Fibroblast of lung (primary cell): ENCODE measurements around the gene KIAA1671. TPM values are rescaled to one million over a fixed set of nuclear protein-coding genes. Genes with fewer than 3 reads are reported as not detected.

Source experiments
- DNase-seq, 2 donors: peaks; one replicate each; pipeline versions ENCODE4 v3.0.0 to v3.0.0-alpha.2; 2010; ENCODE audit warnings: low read depth in 2 of 2
- H2AFZ ChIP-seq: 2 replicates; pipeline ENCODE4 v1.5.1; 2012; ENCODE audit warnings: low read length, control low read depth, inconsistent platforms
- H3K27ac ChIP-seq: 2 replicates; pipeline ENCODE4 v1.5.1; 2011; ENCODE audit warnings: low read length, control low read depth; ENCODE audit not compliant: insufficient read depth
- H3K27me3 ChIP-seq: 2 replicates; pipeline ENCODE4 v1.5.1; 2011; ENCODE audit warnings: mild to moderate bottlenecking, low read length; ENCODE audit not compliant: control insufficient read depth, insufficient read depth
- H3K36me3 ChIP-seq: 2 replicates; pipeline ENCODE4 v1.5.1; 2011; ENCODE audit warnings: low read length; ENCODE audit not compliant: control insufficient read depth, insufficient read depth
- H3K4me1 ChIP-seq: 2 replicates; pipeline ENCODE4 v1.5.1; 2011; ENCODE audit warnings: low read length; ENCODE audit not compliant: control insufficient read depth, insufficient read depth; ENCODE audit errors: extremely low read depth
- H3K4me2 ChIP-seq: 2 replicates; pipeline ENCODE4 v1.5.1; 2011; ENCODE audit warnings: low read length, control low read depth; ENCODE audit not compliant: insufficient read depth; ENCODE audit errors: extremely low read depth
- H3K4me3 ChIP-seq, 4 experiments: fragments of 200-600 bp in 1 of 4; sonication (generic) in 1 of 4; replicated peaks in 1 of 4; 2 replicates each; pipeline ENCODE4 v1.5.1; 2011 to 2016; ENCODE audit warnings: low read length in 4 of 4, low read depth in 3 of 4, mild to moderate bottlenecking in 3 of 4, control low read depth in 2 of 4, inconsistent platforms in 1 of 4, mixed read lengths in 1 of 4; ENCODE audit not compliant: insufficient read depth in 1 of 4; ENCODE audit errors: control extremely low read depth in 1 of 4
- H3K79me2 ChIP-seq: 2 replicates; pipeline ENCODE4 v1.5.1; 2012; ENCODE audit warnings: mild to moderate bottlenecking, low read length, inconsistent platforms; ENCODE audit not compliant: control insufficient read depth, insufficient read depth
- H3K9ac ChIP-seq: 2 replicates; pipeline ENCODE4 v1.5.1; 2011; ENCODE audit warnings: mild to moderate bottlenecking, low read length, control low read depth; ENCODE audit not compliant: insufficient read depth
- H3K9me3 ChIP-seq: 2 replicates; pipeline ENCODE4 v1.5.1; 2012; ENCODE audit warnings: low read depth, low read length; ENCODE audit not compliant: control insufficient read depth, insufficient read depth
- H4K20me1 ChIP-seq: 2 replicates; pipeline ENCODE4 v1.5.1; 2011; ENCODE audit warnings: low read length; ENCODE audit not compliant: control insufficient read depth, insufficient read depth; ENCODE audit errors: extremely low read depth
- CTCF ChIP-seq, 2 donors: IDR thresholded peaks in 1 of 2; conservative IDR thresholded peaks in 1 of 2; 1 replicate in 1 of 2; 2 replicates in 1 of 2; pipeline ENCODE4 v1.5.1; 2011 to 2012; ENCODE audit warnings: low read length in 2 of 2, control low read depth in 1 of 2, inconsistent platforms in 1 of 2, low read depth in 1 of 2, mild to moderate bottlenecking in 1 of 2
- EZH2 ChIP-seq: IDR thresholded peaks from 2 replicates; pipeline ENCODE4 v1.5.1; 2012; ENCODE audit warnings: low read length, control low read depth, mild to moderate bottlenecking; ENCODE audit errors: missing control alignments
- polyA plus RNA-seq, 2 donors: library from polyadenylated mRNA; depleted of rRNA in 1 of 2; stranded (reverse) in 1 of 2; unstranded in 1 of 2; fragments of >200 nt; gene quantifications; 2 replicates each; pipeline ENCODE4 v1.2.1, GENCODE V29; 2011 to 2012; ENCODE audit warnings: missing spikeins in 1 of 2
- total RNA-seq: library from RNA; depleted of rRNA; stranded (reverse); fragments of >200 nt; gene quantifications from 2 replicates; pipeline ENCODE4 v1.2.1, GENCODE V29; 2014

Gene KIAA1671
- total and polyA plus RNA-seq, 2 donors (not counting 1 experiment from before 2014, with no cell fraction given) = 0.34 to 1.3 TPM

- Histone ChIP-seq H2AFZ (no peak overlapping the region), H3K9ac (no peak overlapping the region), H3K4me3 (no peak overlapping the region), H3K36me3 (no peaks in the 10 kb centered on the region), H3K4me2 (no peak overlapping the region), H3K27me3 (no peaks in the 10 kb centered on the region), H3K4me1 (peaks cover 4% of the 10 kb centered on the region), H3K9me3 (no peaks in the 10 kb centered on the region), H3K27ac (no peak overlapping the region), H3K79me2 (no peaks in the 10 kb centered on the region), H4K20me1 (no peaks in the 10 kb centered on the region)
- TF ChIP-seq EZH2 = no peak
- TF ChIP-seq CTCF (conservative IDR thresholded peaks at IDR 0.05 in 1 of 2, IDR thresholded peaks at IDR 0.05 in 1 of 2; ENCODE audit: low read depth in 1 of 2, low read length in 2 of 2) = no peak
- DNase-seq = no peak
Measured at GRCh38 chr22:24992946-24993345, 40.4 kb downstream of the KIAA1671 start.

- H3K4me2 ChIP-seq = no peak overlapping the region
- no peak overlapping the region for H3K4me3 ChIP-seq
- H3K27ac ChIP-seq = no peak overlapping the region
- no peak overlapping the region for H3K9ac ChIP-seq
- H2AFZ ChIP-seq = no peak overlapping the region
- no peaks in the 10 kb centered on the region for H3K79me2 ChIP-seq
- no peaks in the 10 kb centered on the region for H3K9me3 ChIP-seq
- no peaks in the 10 kb centered on the region for H3K36me3 ChIP-seq
- H3K27me3 ChIP-seq = no peaks in the 10 kb centered on the region
- TF ChIP-seq EZH2 = no peak
- no peak for TF ChIP-seq CTCF (conservative IDR thresholded peaks at IDR 0.05 in 1 of 2, IDR thresholded peaks at IDR 0.05 in 1 of 2; ENCODE audit: low read depth in 1 of 2, low read length in 2 of 2)
- peak in 1 of 2 donors; percentile 68 for DNase-seq
- peaks cover 4% of the 10 kb centered on the region for H3K4me1 ChIP-seq
- no peaks in the 10 kb centered on the region for H4K20me1 ChIP-seq
Measured at GRCh38 chr22:24994070-24994763, 41.7 kb downstream of the KIAA1671 start.

GRCh38 chr22:24995649-24996180 lies 43.2 kb downstream of the KIAA1671 start:
- Histone ChIP-seq H2AFZ (no peak overlapping the region), H3K4me2 (no peak overlapping the region), H3K27me3 (no peaks in the 10 kb centered on the region), H3K4me3 (no peak overlapping the region), H3K79me2 (no peaks in the 10 kb centered on the region), H4K20me1 (no peaks in the 10 kb centered on the region), H3K27ac (no peak overlapping the region), H3K9ac (no peak overlapping the region), H3K36me3 (no peaks in the 10 kb centered on the region), H3K4me1 (peaks cover 4% of the 10 kb centered on the region), H3K9me3 (no peaks in the 10 kb centered on the region)
- TF ChIP-seq CTCF (conservative IDR thresholded peaks at IDR 0.05 in 1 of 2, IDR thresholded peaks at IDR 0.05 in 1 of 2; ENCODE audit: low read depth in 1 of 2, low read length in 2 of 2) (no peak), EZH2 (no peak)
- no peak for DNase-seq
